Adrenal gland (tissue), 5 donors: ENCODE data around the gene SUSD6.

Experiments used
- POLR2A ChIP-seq, 2 donors: fragments of 450-650 bp; IDR thresholded peaks; one replicate each; pipeline ENCODE4 v1.6.1; 2017; ENCODE audit warnings: antibody characterized with exemption in 2 of 2, mild to moderate bottlenecking in 2 of 2, moderate library complexity in 1 of 2
- TF ChIP-seq, protein P1 (sequence below), 6 experiments: fragments of 450-650 bp in 4 of 6; fragments of 200-600 bp in 2 of 6; sonication (generic) in 1 of 6; IDR thresholded peaks; 1 replicate in 5 of 6; 2 replicates in 1 of 6; pipeline versions ENCODE4 v1.5.1 to v1.8.0; 2016 to 2021; ENCODE audit warnings: antibody characterized with exemption in 6 of 6, mild to moderate bottlenecking in 2 of 6, moderate library complexity in 1 of 6
- donor health status: DM: no; HTN: no; CAD: no.

DNA sequence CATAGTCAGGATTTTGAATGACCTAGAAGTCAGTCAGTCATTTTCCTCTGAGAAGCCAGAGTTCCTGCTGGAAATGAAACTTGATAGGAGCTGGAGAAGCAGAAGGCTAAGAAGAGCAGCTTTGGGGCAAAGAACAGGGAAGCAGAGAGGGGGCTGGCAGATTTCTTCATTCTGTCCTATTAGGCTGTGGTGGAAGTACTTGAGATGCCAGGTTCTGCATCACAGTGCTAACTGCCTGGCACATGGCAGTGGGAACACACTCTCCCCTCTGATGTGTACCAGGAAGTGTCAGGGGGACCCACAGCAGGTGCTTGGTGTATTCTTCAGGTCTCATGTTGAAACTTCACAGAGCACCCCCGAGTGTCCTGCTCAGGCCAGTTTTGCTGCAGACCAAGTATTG lies 61.0 kb downstream of the SUSD6 start:
- TF ChIP-seq, protein P1, sequence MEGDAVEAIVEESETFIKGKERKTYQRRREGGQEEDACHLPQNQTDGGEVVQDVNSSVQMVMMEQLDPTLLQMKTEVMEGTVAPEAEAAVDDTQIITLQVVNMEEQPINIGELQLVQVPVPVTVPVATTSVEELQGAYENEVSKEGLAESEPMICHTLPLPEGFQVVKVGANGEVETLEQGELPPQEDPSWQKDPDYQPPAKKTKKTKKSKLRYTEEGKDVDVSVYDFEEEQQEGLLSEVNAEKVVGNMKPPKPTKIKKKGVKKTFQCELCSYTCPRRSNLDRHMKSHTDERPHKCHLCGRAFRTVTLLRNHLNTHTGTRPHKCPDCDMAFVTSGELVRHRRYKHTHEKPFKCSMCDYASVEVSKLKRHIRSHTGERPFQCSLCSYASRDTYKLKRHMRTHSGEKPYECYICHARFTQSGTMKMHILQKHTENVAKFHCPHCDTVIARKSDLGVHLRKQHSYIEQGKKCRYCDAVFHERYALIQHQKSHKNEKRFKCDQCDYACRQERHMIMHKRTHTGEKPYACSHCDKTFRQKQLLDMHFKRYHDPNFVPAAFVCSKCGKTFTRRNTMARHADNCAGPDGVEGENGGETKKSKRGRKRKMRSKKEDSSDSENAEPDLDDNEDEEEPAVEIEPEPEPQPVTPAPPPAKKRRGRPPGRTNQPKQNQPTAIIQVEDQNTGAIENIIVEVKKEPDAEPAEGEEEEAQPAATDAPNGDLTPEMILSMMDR (IDR thresholded peaks at IDR 0.05): no peak
- TF ChIP-seq POLR2A (IDR thresholded peaks at IDR 0.05): no peak
